Tibial nerve (tissue), 4 donors: ENCODE measurements around the gene MIXL1.

Experiments
- EP300 ChIP-seq, 2 donors: sonication (generic); formaldehyde crosslinking; IDR thresholded peaks; one replicate each; pipeline ENCODE4 v1.6.1; 2017; ENCODE audit warnings: antibody characterized with exemption in 2 of 2, mild to moderate bottlenecking in 1 of 2
- TF ChIP-seq, protein P1 (sequence below), 5 experiments: fragments of 200-600 bp in 3 of 5; fragments of 450-650 bp in 2 of 5; sonication (generic) in 3 of 5; IDR thresholded peaks; one replicate each; pipeline ENCODE4 v1.5.1; 2016 to 2019; ENCODE audit warnings: antibody characterized with exemption in 5 of 5, mild to moderate bottlenecking in 3 of 5, moderate library complexity in 2 of 5

DNA sequence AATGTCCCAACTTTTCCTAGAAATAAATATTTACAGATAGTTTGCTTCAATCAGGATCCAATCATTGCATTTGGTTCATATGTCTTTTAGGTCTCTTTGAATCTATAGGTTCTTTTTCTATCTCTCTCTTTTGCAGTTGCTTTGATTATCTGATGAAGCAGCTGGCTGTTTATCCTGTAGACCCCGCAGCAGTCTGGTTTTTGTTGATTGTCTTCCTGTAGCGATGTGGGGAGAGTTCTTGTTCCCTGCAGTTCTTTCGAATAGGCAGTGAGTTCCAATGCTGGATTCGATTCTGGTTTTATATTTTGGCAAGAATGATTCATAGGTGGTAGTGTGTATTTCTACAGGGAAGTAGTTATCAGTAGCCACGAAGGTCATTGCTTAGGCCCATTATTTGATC lies 7.4 kb upstream of the MIXL1 start:
- TF ChIP-seq EP300 (IDR thresholded peaks at IDR 0.05): no peak
- TF ChIP-seq, protein P1, sequence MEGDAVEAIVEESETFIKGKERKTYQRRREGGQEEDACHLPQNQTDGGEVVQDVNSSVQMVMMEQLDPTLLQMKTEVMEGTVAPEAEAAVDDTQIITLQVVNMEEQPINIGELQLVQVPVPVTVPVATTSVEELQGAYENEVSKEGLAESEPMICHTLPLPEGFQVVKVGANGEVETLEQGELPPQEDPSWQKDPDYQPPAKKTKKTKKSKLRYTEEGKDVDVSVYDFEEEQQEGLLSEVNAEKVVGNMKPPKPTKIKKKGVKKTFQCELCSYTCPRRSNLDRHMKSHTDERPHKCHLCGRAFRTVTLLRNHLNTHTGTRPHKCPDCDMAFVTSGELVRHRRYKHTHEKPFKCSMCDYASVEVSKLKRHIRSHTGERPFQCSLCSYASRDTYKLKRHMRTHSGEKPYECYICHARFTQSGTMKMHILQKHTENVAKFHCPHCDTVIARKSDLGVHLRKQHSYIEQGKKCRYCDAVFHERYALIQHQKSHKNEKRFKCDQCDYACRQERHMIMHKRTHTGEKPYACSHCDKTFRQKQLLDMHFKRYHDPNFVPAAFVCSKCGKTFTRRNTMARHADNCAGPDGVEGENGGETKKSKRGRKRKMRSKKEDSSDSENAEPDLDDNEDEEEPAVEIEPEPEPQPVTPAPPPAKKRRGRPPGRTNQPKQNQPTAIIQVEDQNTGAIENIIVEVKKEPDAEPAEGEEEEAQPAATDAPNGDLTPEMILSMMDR (IDR thresholded peaks at IDR 0.05): no peak
